Glomerular visceral epithelial cell (primary cell): Measurements from ENCODE around the gene PRR33.

Source experiments
- DNase-seq: peaks from one replicate; pipeline ENCODE4 v3.0.0-alpha.2; 2016; ENCODE audit errors: extremely low spot score

The PRR33 gene

GRCh38 chr11:1928470-1928890, 36.8 kb upstream of the PRR33 start:
- no peak for DNase-seq

GRCh38 chr11:1927848-1928469, 36.3 kb upstream of the PRR33 start:
- no peak for DNase-seq

- no peak for DNase-seq
Observed at GRCh38 chr11:1927026-1927847, 35.5 kb upstream of the PRR33 start.

GRCh38 chr11:1926156-1927025, 34.7 kb upstream of the PRR33 start:
- DNase-seq = no peak

- no peak for DNase-seq
Observed at GRCh38 chr11:1925373-1926155, 33.9 kb upstream of the PRR33 start.

GRCh38 chr11:1924646-1925372, 33.1 kb upstream of the PRR33 start:
- DNase-seq = no peak

GRCh38 chr11:1924181-1924580, 32.5 kb upstream of the PRR33 start:
- DNase-seq = no peak

- DNase-seq = no peak
Observed at GRCh38 chr11:1923201-1923956, 31.7 kb upstream of the PRR33 start.

GRCh38 chr11:1922481-1923081, 30.9 kb upstream of the PRR33 start:
- DNase-seq = no peak

- no peak for DNase-seq
Observed at GRCh38 chr11:1921574-1922141, 30.0 kb upstream of the PRR33 start.

GRCh38 chr11:1920909-1921573, 29.3 kb upstream of the PRR33 start:
- no peak for DNase-seq

- no peak for DNase-seq
Observed at GRCh38 chr11:1920128-1920908, 28.6 kb upstream of the PRR33 start.

GRCh38 chr11:1919391-1920127, 27.9 kb upstream of the PRR33 start, which contains the start of gene TNNT3:
TSS of gene TNNT3 (plus strand) at chr11:1919703. CDS start at chr11:1922875, 3,172 bp downstream.
- no peak for DNase-seq

GRCh38 chr11:1918436-1919315, 27.0 kb upstream of the PRR33 start:
- no peak for DNase-seq

- no peak for DNase-seq
Observed at GRCh38 chr11:1917523-1918435, 26.1 kb upstream of the PRR33 start.
